Neural progenitor cell (in vitro differentiated cells): ENCODE measurements around the gene IST1. TPM values are rescaled to one million over a fixed set of nuclear protein-coding genes. Genes with fewer than 3 reads are reported as not detected.

ENCODE experiments used
- DNase-seq: peaks from one replicate; pipeline ENCODE4 v3.0.0-alpha.2; 2016; ENCODE audit warnings: low spot score
- H2AFZ ChIP-seq: fragments of 200-600 bp; sonication (generic); replicated peaks from 2 replicates; pipeline ENCODE4 v1.6.1; 2016; ENCODE audit warnings: antibody characterized with exemption
- H3F3A ChIP-seq: fragments of 200-600 bp; sonication (generic); 2 replicates; pipeline ENCODE4 v1.6.1; 2016; ENCODE audit warnings: antibody characterized with exemption, low read depth
- H3K27ac ChIP-seq: fragments of 200-600 bp; sonication (generic); 2 replicates; pipeline ENCODE4 v1.5.1; 2016; ENCODE audit warnings: mild to moderate bottlenecking
- H3K27me3 ChIP-seq: fragments of 200-600 bp; sonication (generic); 2 replicates; pipeline ENCODE4 v1.6.1; 2016; ENCODE audit warnings: mild to moderate bottlenecking, moderate library complexity
- H3K36me3 ChIP-seq: fragments of 200-600 bp; sonication (generic); 2 replicates; pipeline ENCODE4 v1.5.1; 2016
- H3K4me1 ChIP-seq: fragments of 200-600 bp; sonication (generic); 2 replicates; pipeline ENCODE4 v1.6.1; 2016; ENCODE audit warnings: mixed run types
- H3K4me2 ChIP-seq: fragments of 200-600 bp; sonication (generic); 2 replicates; pipeline ENCODE4 v1.6.1; 2016
- H3K4me3 ChIP-seq: fragments of 200-600 bp; sonication (generic); 2 replicates; pipeline ENCODE4 v1.5.1; 2016
- H3K79me2 ChIP-seq: fragments of 200-600 bp; sonication (generic); 2 replicates; pipeline ENCODE4 v1.6.1; 2016; ENCODE audit warnings: low read depth
- H3K9ac ChIP-seq: fragments of 200-600 bp; sonication (generic); 2 replicates; pipeline ENCODE4 v1.6.1; 2016
- H3K9me3 ChIP-seq: fragments of 200-600 bp; sonication (generic); 2 replicates; pipeline ENCODE4 v1.5.1; 2016; ENCODE audit warnings: low read depth
- H4K20me1 ChIP-seq: fragments of 200-600 bp; sonication (generic); 2 replicates; pipeline ENCODE4 v1.6.1; 2016; ENCODE audit warnings: low read depth
- H3K27ac Mint-ChIP-seq: 3 replicates; pipeline ENCODE4 v1.8.0; 2021; ENCODE audit warnings: mixed read lengths
- H3K27me3 Mint-ChIP-seq: 2 replicates; pipeline ENCODE4 v1.8.0; 2022; ENCODE audit warnings: low read depth, mild to moderate bottlenecking, inconsistent platforms, moderate library complexity, mixed read lengths; ENCODE audit not compliant: insufficient read depth
- H3K36me3 Mint-ChIP-seq: 3 replicates; pipeline ENCODE4 v1.8.0; 2021; ENCODE audit warnings: mixed read lengths
- H3K4me1 Mint-ChIP-seq: 3 replicates; pipeline ENCODE4 v1.8.0; 2021; ENCODE audit warnings: mixed read lengths
- H3K4me3 Mint-ChIP-seq: 3 replicates; pipeline ENCODE4 v1.8.0; 2021; ENCODE audit warnings: mild to moderate bottlenecking, moderate library complexity, mixed read lengths
- H3K9me3 Mint-ChIP-seq: 3 replicates; pipeline ENCODE4 v1.8.0; 2020; ENCODE audit warnings: mixed read lengths
- CTCF ChIP-seq: fragments of 200-600 bp; sonication (generic); IDR thresholded peaks from 2 replicates; pipeline ENCODE4 v1.5.1; 2017; ENCODE audit warnings: antibody characterized with exemption, mild to moderate bottlenecking
- EZH2 ChIP-seq: fragments of 200-600 bp; sonication (generic); IDR thresholded peaks from 2 replicates; pipeline ENCODE4 v1.6.1; 2017; ENCODE audit warnings: antibody characterized with exemption, mild to moderate bottlenecking, moderate library complexity
- EZH2phosphoT487 ChIP-seq: fragments of 200-600 bp; sonication (generic); IDR thresholded peaks from 2 replicates; pipeline ENCODE4 v1.6.1; 2017; ENCODE audit warnings: antibody characterized with exemption
- total RNA-seq: library from RNA; depleted of rRNA; stranded (reverse); fragments of >200 nt; gene quantifications from 2 replicates; pipeline ENCODE4 v1.2.3, GENCODE V29; 2015; ENCODE audit warnings: low replicate concordance

Gene IST1
- total RNA-seq, 1 donor from 2014 or later = 400 TPM

GRCh38 chr16:71974068-71974818, 78.9 kb downstream of the IST1 start:
- H3K27ac ChIP-seq = no peak overlapping the region
- H3K9me3 ChIP-seq = no peaks in the 10 kb centered on the region
- H3K4me2 ChIP-seq = no peak overlapping the region
- Mint-ChIP-seq H3K9me3 (no peaks in the 10 kb centered on the region), H3K27ac (no peak overlapping the region), H3K4me1 (no peaks in the 10 kb centered on the region), H3K4me3 (no peak overlapping the region), H3K36me3 (no peaks in the 10 kb centered on the region), H3K27me3 (no peaks in the 10 kb centered on the region)
- H3K79me2 ChIP-seq = no peaks in the 10 kb centered on the region
- no peak overlapping the region for H3K4me3 ChIP-seq
- TF ChIP-seq EZH2 (no peak), EZH2phosphoT487 (no peak), CTCF (no peak)
- DNase-seq = no peak
- H3K27me3 ChIP-seq = no peaks in the 10 kb centered on the region
- H3K4me1 ChIP-seq = no peaks in the 10 kb centered on the region
- H4K20me1 ChIP-seq = no peaks in the 10 kb centered on the region
- H3K36me3 ChIP-seq = no peaks in the 10 kb centered on the region
- no peak overlapping the region for H2AFZ ChIP-seq
- H3K9ac ChIP-seq = no peak overlapping the region
- H3F3A ChIP-seq = no peaks in the 10 kb centered on the region

Other genes starting within 250 kb of the IST1 start
- gene PHLPP2, start 170.8 kb upstream of the IST1 start, total RNA-seq = 11.7 and 12.9 TPM in 2 replicates
- 59.3 and 72.6 TPM in 2 replicates for gene AP1G1, start 86.7 kb upstream of the IST1 start, total RNA-seq
- 19.8 and 26.4 TPM in 2 replicates for gene ATXN1L, start 49.6 kb upstream of the IST1 start, total RNA-seq
- 10.3 and 23.6 TPM in 2 replicates for gene ZNF821, start 11.3 kb upstream of the IST1 start, total RNA-seq
- 0.03 and 0.04 TPM in 2 replicates for gene PKD1L3, start 104.9 kb downstream of the IST1 start, total RNA-seq
- 7.2 and 12.1 TPM in 2 replicates for gene DHODH, start 113.2 kb downstream of the IST1 start, total RNA-seq
- not detected in 2 replicates for gene HP, start 159.0 kb downstream of the IST1 start, total RNA-seq
- 0.37 TPM in 1 of 2 replicates, not detected in the other for gene HPR, start 167.7 kb downstream of the IST1 start, total RNA-seq
- 12.0 and 23.4 TPM in 2 replicates for gene TXNL4B, start 198.1 kb downstream of the IST1 start, total RNA-seq
- 31.6 and 53.2 TPM in 2 replicates for gene DHX38, start 198.3 kb downstream of the IST1 start, total RNA-seq